HG03095 (cell line): Measurements from ENCODE around the gene IL4I1.

Experiments
- ATAC-seq: cut with Tn5 transposase; IDR thresholded peaks from one replicate; pipeline ENCODE4 v1.9.1; 2021; ENCODE audit warnings: moderate library complexity; ENCODE audit not compliant: unreplicated experiment

The IL4I1 gene

DNA sequence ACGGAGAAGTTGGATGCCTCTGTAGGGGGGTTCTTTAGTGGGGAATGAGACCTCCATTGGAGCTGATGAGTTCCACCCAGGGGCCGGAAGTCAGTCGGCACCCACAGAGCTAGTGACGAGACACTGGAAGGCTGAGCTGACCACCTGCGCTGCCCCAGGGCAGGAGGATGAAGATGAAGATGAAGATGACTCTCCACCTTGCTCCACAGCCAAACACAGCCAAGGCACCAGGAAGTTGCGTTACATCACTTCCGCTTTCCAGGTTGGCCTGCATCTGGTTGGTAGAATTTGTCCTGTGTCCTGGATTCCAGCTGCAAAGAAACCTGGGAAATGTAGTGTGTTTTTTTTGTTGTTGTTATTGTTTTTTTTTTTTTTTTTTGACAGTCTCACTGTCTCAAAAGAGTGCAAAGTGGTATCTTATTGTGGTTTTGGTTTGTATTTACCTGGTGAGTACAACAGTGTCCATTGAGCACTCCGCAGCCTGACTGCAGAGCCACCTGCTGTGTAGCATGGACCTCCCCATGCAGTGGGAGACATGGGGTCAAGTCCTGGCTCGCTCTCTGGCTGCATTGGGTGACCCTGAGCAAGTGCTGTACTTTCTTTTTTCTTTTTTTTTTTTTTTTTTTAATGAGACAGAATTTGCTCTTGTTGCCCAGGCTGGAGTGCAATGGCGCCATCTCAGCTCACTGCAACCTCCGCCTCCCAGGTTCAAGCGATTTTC lies 17.3 kb downstream of the IL4I1 start:
- no peak for ATAC-seq

DNA sequence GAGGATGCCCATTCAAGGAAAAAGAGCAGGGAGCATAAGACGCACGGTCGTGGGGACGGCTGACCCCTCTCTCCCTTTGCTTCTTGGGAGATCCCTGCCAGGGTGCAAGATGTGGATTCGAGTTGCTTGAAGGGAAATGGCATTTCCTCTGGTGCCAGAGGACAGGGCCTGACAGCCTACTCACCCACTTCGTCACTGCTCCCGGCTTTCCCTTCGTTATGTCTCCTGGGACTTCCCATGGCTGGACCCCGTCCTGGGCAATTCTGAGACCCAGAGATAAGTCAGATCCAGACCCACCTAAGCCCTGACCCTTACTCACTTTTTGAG lies 18.0 kb downstream of the IL4I1 start:
- ATAC-seq = no peak

DNA sequence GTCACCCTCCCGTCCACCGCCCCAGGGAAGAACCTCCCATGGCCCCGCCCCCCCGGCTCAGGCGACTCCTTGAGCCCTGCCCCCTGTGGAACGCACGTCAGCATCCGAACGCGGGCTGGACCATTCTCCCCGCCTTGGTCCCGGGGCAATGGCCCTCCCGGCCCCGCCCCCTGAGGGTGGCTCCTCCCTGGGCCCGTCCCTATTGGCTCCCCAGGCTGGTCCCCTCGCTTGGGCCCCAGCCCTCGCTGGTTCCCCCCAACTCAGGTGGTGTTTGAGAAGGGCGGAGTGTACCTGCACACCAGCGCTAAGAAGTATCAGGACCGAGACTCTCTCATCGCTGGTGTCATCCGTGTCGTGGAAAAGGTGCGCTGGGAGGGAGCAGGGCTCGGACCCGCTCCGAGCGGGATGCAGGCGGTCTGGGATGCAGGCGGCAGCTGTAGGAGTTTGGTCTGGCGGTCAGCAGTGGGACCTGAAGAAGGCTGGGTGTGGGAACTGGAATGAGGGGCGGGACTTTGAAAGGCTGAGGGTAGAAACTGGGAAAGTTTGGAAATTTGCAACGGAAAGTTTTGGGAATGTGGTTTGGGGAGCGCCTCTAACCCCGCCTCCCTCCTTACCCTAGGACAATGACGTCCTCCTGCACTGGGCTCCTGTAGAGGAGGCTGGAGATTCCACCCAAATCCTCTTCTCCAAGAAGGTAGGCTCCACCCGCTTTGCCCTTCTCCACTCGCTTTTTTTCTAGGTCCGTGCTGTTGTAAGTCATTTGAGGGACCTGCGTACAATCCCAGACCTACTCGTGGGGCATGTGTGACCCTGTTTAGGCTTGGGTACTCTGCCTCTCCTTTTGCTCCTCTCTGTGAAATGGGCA lies 18.6 kb downstream of the IL4I1 start:
- peak; percentile 44 for ATAC-seq

DNA sequence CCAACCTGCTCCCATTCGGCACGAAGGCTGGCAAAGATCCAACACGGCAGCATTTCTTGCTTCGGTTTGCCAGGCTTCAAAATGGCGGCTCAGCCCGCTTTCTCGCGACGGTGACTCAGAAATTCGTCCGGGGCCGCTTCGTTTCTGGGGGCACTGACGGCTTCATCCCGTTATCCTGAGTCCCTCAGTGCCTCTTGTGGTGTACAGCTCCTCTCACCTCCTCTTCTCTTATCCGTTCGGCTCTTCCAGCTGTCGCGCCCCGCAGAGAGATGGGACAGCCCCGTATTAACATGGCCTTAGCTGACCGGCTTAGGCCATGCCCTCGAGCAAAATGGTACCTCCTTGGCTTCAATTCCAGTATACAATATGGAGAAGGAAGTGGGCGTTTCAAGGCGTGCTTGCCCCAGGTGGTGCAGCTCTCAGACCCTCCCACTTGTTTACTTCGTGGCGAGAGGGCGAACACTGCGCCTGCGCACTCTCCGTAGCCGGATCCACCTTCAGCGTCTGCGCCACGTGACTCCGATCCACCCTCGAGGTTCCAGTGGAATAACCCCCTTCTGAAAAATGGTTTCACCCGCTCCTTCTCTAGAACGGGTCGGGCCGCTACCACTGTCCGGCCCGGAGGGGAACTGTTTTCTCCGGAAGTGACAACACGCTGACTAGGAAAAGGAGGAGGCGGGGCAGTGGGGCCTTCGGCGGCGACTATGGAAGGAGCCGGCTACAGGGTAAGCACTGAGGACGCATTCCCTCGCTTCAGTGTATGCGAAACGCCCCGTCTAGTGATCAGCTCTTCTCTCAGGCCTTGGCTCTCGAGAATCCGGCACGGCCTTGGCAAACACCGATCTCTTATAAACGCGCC lies 19.4 kb downstream of the IL4I1 start, which contains the start of the genes AKT1S1 and TBC1D17:
AKT1S1 (minus strand) TSS at position 336 of the 859 bp plus-strand sequence. CDS start 4,060 bp downstream, outside the sequence.
TBC1D17 (plus strand) TSS at position 683 of the 859 bp plus-strand sequence; CDS start at position 705, 22 bp downstream.
- ATAC-seq = peak; percentile 61

DNA sequence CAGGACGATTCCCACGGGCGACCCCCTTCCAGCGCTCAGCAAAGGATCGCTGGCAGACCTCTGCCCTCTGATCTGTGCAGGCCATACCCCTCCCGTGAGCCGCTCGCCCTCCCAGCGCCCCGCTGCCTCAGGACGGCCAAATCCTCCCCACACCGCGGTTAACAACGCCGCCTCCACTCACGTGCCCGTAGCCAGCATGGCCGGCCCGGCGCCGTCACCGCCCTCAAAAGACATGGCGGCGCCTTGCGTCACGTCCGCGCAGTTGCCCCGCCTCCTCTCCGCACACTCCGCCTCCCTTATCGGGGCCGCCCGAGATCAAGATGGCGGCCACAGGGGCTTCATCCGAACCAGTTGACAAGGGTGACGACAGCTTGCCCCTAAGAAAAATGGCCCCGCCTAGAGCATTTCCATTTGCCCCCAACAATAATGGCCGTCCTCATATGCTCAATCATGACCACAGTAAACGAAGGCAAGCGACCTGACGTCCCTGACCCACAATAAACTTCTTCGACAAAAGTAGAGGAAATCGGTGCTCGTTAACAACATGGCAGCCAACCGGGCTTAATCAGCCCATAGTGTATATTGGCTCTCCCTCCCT lies 20.2 kb downstream of the IL4I1 start:
- ATAC-seq = peak; percentile 38

DNA sequence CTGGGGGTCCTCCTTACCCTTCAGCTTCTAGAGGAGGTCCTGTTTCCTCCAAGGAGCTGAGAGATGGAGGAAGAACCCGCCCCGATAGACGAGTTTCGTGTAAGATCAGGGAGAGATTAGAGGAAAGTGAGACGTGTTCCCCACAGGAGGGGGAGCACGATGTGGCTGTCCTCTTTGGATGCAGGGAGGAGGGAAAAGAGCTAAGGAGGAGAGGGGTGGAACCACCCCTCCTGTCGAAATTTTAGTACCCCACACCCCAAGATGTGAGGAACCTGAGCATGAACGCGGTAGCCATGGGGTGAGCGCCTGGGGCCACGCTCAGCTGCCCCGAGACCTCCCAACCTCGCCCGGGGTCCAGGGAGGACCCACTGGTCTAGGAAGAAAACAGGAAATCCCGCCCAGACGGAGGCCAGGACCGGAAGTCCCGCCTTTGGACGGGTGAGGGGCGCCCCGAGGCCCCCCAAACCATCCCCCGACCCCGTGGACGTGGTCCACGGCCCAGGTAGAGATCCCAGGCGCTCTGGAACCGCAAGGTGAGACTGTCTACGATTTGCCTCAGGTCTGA lies 20.7 kb downstream of the IL4I1 start:
- ATAC-seq = no peak

DNA sequence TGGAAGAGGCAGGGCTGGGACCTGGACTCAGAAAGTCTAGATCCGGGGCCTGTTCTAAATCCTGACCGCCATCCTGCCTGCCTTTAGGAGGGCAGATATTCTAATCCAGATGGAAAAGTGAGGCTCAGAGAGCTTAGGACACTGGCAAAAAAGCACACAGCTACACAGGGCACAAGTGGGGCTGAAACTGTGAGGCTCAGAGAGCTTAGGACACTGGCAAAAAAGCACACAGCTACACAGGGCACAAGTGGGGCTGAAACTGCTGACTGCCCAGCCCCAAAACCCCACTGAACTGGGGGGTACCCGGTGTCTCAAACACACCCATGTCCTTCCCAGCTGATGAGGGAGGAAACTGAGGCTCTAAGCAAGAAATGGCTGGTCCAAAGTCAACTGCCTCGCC lies 21.5 kb downstream of the IL4I1 start:
- ATAC-seq = no peak

DNA sequence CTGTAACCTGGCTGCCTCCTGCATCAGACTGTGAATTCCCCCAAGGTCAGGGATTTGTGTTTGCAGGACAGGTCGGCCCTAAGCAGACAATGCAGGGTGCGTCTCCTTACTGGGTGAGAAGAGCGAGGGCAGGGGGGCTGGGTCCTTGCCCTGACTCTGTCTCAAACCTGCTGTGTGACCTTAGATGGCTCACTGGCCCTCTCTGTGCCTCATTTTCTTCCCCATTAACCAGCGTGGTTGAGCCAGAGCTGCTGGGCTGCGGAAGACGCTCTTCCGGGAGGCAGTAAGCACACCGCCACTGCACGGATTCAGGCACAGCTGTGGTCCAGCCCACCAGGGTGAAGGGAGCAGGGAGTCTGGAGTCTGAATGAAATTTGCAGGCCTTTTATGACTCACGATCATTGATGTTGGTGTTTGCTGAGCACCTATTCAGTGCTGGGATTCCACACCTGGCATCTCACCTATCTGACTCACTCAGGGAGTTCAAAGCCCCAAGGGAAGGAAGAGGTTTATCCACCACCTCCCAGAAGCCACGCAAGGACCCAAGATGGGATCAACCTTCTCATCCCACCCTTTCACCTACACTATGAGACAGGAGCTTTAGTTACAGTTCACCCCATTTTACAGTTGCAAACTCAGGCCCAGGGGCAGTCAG lies 22.1 kb downstream of the IL4I1 start:
- ATAC-seq = no peak

DNA sequence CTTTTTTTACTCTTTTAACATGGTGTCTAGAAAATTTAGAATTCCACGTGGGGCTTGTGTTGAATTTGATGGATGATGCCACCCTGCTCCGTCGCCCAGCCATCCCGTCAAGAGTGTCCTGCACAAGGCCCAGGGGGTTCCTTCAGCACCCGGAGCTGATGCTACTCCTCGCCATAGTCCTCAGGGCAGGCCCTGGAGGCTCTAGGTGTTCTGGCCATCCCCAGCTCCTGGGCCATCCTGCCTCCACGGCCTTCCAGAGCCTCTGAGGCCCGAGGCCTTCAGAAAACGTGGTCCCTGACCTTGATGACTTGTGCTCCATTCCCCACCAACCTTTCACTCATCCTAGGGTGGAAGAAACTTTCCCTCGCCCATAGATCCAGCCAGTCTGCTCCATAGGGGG lies 22.9 kb downstream of the IL4I1 start:
- ATAC-seq = no peak

DNA sequence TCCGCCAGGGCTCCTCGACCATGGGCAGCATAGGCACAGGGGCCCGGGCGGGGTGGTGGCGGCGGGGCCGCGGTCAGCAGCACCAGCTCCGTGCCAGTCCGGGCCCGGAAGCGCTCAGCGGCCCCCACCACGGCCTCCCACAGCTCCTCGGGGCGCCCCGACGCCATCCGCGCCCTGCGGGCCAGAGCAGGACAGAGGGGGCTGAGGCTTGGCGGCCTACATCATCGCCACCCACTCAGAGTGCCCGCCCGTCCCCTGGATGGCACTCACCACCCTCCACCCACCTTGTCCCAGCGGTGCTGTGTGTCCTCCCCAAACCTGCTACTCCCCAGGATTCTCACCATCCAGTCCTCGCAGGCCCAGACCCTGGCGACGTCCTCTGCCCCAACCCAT lies 23.6 kb downstream of the IL4I1 start:
- ATAC-seq = no peak

DNA sequence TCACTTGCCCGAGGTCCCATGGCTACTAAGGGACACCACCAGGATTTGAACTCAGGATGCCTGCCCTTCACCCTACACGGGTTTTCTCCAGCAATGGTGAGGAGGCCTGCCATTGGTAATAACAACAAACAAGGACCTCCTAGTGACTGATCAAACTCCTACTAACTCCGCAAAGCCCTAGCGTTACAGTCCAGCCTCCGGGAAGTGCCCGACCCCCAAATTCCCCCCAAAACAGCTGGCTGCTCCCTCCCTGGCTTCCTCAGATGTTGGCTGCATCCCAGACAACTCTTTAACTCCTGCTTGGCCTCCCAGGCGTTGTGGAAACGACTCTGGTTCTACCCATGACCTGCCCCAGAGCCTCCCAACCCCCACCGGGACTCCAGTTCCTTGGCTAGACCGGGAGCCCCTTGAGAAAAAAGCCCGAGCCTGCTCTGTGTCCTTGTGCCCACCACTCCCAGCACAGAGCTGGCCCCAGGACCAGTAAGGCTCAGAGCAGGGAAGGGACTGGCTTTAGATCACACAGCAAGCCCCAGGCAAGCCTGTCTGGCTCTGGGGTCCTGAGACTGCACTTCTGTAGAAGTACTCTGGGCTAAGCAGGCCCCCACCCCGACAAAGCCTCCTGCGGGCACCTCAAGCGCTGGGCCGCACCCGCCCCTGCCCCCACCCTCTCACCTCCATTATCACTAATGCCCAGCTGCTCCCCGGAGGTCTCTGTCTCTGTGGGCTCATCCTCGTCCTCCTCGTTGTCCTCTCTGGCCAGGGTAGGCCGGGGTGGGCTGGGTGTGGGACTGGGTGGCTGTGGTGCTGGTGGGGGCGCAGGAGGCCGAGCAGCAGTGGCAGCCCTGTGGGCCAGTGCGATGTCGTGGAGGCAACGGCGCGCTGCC lies 24.2 kb downstream of the IL4I1 start:
- ATAC-seq = no peak

DNA sequence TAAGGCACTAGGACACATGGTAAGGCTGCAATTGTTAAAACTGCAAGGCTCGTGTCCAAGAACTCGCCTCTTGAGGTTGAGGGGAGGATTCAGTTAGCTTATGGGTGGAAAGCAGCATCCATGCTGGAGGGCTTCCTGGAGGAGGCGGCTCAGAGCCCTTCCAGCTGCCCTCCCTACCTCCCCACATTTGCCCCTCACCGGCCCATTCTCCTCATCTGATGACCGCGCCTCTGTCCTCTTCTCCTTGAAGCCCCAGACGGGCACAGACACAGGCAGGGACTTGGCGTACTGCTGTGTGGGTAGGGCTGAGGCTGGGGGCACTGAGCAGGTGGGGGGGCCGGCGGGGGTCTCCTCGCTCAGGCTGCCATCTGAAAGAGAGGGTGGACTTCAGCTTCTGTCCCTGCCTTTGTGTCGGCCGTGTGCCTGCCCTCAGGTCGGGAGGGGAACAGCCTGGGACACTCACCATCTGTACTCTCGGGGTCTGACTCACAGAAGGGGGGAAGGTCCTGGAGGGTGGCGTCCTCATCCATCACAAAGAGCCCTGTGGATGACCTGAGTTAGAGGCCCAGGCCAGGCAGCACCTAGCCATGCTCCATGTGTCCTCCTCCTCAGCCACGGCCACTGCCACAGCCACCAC lies 25.2 kb downstream of the IL4I1 start:
- no peak for ATAC-seq

DNA sequence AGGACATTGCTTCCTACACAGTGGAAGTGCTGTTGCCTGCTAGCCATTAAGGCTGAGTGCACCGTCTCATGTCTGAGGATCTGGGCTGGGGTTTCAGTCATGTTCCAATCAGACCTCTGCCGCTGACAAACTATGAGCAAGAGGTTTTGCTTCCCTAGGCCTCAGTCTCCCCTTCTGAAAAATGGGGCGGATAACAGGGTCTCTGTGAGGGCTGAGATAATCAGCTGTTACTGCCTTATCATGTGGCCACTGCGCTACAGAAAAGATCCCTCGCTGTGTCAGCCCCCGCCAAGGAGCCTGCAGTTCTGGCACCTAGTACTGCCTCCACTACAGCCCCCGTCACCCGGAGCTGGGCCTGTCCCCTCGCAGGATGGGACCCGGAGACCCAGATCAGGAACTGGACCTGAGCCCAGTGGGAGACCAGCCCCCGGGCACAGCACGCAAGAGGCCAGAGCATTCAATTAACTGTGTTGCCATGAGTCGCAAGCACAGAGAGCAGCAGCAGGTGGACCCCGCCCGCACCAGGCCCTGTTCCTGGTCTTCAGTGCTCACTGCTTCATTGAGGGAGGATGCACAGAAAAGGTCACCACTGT lies 26.3 kb downstream of the IL4I1 start:
- no peak for ATAC-seq

DNA sequence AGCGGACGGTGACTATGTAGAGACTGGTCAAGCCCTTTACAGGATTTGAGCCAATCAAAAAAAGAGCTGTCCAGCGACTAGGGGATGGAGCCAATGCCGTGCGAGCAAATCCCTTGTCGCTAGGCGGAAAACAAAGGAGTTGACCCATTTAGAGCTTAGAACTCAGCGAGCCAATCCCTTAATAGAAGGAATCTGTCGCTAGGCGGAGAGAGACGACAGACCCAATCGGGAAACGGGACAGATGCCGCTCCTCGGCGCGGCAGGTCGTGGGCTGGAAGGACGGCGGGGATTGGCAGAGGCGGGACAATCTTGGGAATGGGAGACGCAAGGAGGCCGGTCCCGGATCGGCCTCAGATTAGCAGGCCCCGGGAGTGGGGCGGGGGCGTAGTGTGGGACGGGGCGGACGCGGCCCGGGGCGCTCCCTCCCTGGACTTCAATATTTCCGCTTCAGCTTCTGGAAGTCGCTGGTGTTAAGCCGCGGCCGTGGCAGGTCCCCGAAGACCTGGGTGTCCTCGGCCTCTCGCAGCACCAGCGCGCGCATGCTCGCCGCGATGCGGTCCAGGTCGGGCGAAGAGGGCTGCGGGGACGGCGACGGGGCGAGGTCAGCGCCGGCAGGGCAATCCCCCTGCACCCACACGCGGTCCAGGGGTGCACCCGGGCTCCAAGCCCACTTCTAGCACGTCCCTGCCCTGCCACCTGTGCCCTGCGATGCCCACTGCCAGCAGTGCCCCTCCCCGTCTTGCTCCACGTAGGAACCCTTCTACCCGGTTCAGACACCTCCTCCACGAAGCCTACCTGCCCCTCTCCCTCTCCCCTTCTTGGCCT lies 27.0 kb downstream of the IL4I1 start:
- ATAC-seq = peak; percentile 51

DNA sequence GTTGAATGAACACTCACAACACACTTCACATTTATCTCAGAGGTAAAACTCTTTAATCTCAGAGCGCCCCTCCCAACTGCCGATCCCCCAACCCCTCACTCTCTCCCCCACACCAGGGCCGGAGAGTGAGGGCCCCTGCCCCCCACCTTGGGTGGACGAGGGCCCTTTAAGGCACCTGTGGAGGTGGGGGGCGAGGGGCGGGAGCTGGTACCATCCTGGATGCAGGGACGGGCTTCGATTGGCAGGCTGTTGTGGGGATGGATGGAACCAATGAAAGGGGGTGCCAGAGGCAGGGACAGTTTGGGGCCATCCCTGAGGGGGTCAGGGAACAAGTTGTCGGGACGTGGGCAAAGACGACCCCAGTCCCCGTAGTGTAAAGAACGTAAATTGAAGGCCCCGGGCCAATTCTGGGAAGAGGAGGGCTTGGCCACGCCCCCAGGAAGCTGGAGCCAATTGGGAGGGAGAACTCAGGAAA lies 27.6 kb downstream of the IL4I1 start:
- ATAC-seq = peak; percentile 3

DNA sequence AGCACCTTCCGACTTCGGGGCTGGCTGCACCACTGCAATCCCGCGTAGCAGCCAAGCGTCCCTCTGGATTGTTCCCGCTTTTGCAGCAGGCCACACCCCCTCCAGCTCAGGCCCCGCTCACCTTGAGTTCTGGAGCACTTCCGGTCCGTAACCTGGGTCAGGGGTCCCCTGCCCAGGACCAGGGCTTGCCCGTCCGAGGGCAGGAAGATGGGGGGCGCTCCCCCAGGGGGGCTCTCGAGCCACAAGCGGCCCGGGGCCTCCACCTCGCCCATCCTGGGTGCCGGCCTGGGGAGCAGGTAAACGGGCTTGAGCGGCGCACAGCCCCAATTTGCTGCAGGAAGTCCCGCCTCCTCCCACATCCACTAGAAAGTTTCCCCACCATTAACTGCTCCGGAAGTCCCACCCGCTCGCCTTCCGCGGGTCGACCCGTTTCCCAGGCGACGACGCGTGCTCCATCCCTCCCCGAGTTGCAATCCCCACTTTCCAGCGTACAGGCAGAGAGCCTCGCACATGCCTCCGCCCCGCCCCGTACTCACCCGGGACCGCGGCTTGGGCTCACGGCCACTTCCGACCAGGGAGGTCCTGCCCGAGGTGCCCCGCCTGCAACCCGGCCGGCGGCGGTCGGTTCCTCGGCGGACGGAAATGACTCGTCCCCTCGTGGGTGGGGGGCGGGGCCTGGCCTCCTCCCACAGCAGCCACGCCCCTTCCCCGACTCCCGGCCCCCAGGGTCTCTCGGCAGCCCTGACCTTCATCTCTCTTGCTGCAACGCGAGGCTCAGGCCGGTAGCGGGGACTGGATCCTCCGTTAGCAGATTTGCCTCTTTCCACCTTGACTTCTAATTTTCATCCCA lies 29.5 kb downstream of the IL4I1 start, which contains the start of gene PNKP:
PNKP (minus strand) TSS at position 644 of the 850 bp plus-strand sequence; CDS start at position 272, 372 bp downstream.
- ATAC-seq = peak; percentile 35
